ENCODE measurements around the gene PNPLA6.
"Not testable (repeated sequence)": the region's sequence is repeated elsewhere in the genome, so short reads cannot be mapped to it uniquely, and the experiment has no call there.

Gene PNPLA6

DNA sequence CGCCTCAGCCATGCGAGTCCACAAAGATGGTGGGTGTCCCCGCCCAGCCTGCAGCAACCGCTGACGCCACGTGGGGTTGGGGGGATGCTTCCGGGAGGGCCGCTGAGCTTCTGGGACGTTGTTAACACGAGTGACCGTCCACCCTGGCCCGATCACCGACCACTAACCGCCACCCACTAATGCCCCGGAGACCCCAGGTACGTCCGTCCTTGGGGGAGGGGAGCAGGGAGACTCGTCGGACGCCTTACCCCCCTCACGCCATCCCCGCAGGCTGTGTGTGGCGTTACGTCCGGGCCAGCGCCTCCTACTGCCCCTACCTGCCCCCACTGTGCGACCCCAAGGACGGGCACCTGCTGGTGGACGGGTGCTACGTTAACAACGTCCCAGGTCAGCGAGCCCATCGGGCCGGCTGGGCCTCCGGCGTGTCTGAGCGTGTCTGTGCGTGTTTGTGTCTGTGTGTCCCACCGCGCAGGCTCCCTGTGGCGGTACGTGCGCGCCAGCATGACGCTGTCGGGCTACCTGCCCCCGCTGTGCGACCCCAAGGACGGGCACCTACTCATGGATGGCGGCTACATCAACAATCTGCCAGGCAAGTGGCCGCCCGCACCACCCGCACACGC lies 21.3 kb downstream of the PNPLA6 start:
- DNase-seq: no peak

- DNase-seq: no peak
Measured at GRCh38 chr19:7558667-7559066, 23.1 kb downstream of the PNPLA6 start.

- DNase-seq: no peak
Measured at GRCh38 chr19:7559102-7559501, 23.6 kb downstream of the PNPLA6 start.

DNA sequence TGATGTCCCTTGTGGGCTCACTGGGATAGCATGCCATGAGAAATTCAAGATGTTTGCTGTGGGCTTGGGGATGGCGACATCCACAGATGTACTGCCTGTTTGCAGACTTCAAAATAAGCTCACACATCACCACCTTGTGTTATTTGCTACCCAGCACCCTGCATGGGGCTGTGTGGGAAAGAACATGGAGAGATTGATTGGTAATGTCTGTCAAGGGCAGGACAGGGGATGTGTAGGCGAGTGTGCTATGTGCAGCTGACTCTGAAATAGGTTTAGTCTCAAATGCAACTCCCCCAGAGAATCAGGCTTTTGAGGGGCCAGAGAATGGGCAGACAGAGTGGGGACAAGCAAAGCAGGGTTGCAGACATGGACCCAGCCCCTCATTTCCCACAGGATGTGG lies 24.7 kb downstream of the PNPLA6 start:
- no peak for DNase-seq

GRCh38 chr19:7561325-7561724 lies 25.8 kb downstream of the PNPLA6 start:
- DNase-seq: no peak

DNA sequence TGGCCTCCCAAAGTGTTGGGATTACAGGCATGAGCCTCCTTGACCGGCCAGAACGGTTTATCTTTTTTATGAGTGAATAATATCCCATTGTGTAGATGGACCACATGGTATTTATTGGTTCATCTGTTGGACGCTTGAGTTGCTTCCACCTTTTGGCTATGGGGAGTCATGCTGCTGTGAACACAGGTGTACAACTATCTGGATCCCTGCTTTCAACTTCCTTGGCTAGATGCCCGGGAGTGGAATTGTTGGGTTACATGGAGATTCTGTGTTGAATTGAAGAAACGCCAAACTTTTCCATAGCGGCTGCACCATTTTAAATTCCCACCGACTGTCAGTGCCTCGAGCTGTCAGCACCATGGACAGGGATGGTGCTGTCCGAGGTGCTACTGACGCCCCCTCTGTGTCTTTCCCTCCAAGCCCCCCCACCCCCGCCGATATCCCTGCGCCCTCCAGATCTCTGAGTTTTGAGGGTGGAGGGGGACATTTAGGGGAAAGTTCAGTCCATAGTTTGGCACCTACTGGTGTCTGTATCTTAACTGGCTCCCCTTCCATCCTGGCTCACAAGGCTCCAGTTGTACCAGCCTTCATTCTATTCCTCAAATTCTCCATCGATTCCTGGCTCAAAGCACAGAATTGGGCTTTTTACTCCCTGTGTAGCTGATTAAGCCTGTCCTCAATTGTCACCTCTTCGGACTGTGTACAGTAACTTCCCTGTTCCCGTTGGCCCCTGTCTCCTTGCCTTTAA lies 27.3 kb downstream of the PNPLA6 start:
- DNase-seq: no peak

GRCh38 chr19:7564866-7565265 lies 29.3 kb downstream of the PNPLA6 start:
- DNase-seq: no peak

DNA sequence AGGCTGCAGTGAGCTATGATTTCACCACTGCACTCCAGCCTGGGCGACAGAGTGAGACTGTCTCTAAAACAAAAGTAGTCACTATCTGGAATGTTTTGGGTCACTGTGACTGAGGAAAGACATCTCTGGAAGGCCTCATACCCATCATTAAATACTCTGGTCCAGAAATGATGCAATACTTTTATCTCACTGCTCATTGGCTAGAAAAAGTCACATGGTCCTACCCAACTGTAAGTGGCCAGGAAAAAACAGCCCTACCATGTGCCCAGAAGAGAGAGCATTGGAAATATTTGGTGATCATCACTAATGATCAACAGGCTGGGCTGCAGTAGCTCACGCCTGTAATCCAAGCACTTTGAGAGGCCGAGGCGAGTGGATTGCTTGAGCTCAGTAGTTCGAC lies 29.8 kb downstream of the PNPLA6 start:
- DNase-seq: no peak

DNA sequence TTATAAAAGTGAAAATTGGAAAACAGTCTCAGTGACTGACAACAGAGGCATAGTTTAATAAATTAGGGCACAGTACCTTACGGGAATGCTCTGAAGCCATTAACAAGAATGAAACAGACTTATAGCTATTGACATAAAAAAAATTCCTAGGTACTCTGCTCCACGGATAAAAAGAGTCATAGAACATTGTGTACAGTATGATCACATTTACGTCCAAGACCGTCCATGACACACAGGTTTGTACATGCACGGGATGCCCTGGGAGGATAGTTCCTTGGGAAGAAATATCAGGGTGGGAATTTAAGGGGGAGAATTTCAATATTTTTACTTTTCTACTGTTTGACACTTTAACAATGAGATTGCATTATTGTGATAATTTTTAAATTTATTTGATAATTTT lies 35.2 kb downstream of the PNPLA6 start:
- no peak for DNase-seq

DNA sequence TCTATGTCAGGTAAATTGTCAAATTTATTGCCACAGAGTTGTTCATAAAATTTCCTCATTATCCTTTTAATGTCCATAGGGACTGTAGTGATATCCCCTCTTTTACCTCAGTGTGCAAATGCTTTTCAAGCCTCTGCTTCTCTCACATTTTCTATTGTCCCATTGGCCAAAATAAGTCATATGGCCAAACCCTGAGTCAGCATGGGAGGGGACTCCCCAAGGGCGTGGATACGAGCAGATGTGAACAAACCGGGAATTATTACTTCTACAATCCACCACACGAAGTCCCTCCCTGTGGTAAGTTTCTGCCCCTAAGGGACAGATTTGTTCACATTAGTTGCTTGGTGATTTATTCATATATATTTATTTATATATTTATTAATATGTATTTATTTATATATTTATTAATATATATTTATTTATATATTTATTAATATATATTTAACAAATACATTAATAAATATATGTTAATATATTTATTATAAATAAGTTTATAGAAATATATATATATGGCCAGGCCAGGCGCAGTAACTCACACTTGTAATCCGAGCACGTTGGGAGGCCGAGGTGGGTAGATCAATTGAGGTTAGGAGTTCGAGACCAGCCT lies 40.0 kb downstream of the PNPLA6 start:
- no peak for DNase-seq

DNA sequence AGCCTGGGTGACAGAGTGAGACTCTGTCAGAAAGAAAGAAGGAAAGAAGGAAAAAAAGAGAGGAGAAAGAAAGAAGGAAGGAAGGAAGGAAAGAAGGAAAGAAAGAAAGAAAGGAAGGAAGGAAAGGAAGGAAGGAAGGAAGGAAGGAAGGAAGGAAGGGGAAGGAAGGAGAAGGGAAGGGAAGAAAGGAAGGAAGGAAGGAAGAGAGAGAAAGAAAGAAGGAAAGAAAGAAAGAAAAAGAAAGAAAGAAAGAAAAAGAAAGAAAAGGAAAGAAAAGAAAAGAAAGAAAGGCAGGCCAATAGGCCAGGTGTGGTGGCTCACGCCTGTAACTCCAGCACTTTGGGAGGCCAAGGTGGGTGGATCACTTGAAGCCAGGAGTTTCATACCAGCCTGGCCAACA lies 41.9 kb downstream of the PNPLA6 start:
- not testable (repeated sequence) for DNase-seq

- DNase-seq: no peak
Measured at GRCh38 chr19:7578127-7578526, 42.6 kb downstream of the PNPLA6 start.

DNA sequence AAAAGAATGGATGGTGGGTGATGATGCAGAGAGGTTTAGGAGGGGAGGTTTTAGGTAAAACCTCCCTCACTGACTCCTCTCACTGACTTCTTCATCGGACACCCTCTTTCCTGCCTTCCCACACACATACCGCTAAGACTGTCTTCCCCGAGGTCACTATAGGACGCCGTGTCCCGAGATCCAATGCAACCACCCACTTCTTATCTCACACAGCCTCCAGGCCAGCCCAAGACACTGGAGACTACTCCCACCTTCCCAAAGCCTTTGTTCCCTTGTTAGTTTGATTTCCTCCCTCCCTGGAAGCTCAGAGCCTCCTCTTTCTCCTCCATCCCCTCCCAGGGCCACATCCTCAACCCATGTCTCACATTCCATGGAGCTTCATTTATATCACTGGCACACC lies 43.7 kb downstream of the PNPLA6 start:
- DNase-seq: no peak

- DNase-seq: no peak
Measured at GRCh38 chr19:7582446-7582845, 46.9 kb downstream of the PNPLA6 start.

GRCh38 chr19:7589822-7590221 lies 54.3 kb downstream of the PNPLA6 start:
- DNase-seq: no peak

DNA sequence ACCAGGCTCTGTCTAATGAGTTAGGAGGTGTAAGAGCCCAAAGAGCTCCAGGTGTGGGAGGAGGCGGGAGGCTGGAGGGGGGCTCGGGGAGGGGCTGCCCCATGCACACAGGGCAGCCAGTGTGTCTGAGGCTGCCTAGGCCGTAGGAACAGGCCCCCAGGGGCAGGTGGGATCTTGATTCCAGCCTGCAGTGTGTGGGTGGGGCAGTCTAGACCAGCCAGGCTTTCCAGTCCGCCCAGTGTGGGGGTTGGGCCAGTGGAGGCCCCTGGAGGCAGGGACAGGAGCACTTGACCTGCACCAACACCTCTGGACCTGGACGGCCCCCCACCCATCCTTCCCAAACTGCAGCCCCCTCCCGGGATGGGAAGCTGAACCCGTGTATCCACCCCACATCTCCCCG lies 54.7 kb downstream of the PNPLA6 start:
- no peak for DNase-seq

GRCh38 chr19:7595466-7596133 lies 60.1 kb downstream of the PNPLA6 start, which contains the start of gene CAMSAP3:
CAMSAP3 (plus strand) TSS chr19:7595863; CDS start chr19:7596003, 140 bp downstream.
- DNase-seq: peak; percentile 39 to 61

- no peak for DNase-seq
Measured at GRCh38 chr19:7596211-7596937, 60.9 kb downstream of the PNPLA6 start.

DNA sequence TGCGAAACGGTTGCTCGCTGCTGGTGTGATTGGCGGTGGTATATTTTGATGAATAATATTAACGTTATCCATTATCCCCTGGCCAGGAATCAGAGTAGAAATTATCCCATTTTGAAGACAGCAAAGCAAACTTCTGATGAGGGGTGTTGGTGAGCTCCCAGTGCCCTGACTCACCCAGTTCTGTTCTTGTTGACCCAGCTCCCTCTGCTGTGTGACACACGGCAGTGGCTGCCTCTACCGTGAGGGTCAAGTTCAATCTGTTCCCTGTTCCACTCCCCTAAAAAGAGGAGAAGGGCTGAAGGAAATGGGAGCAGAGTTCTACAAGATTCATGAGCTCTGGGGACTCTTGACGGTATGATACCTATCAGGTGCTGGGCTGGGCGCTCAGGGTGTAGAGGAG lies 62.2 kb downstream of the PNPLA6 start:
- DNase-seq: no peak

- DNase-seq: no peak
Measured at GRCh38 chr19:7598180-7598579, 62.7 kb downstream of the PNPLA6 start.

- no peak for DNase-seq
Measured at GRCh38 chr19:7600721-7601120, 65.2 kb downstream of the PNPLA6 start.

DNA sequence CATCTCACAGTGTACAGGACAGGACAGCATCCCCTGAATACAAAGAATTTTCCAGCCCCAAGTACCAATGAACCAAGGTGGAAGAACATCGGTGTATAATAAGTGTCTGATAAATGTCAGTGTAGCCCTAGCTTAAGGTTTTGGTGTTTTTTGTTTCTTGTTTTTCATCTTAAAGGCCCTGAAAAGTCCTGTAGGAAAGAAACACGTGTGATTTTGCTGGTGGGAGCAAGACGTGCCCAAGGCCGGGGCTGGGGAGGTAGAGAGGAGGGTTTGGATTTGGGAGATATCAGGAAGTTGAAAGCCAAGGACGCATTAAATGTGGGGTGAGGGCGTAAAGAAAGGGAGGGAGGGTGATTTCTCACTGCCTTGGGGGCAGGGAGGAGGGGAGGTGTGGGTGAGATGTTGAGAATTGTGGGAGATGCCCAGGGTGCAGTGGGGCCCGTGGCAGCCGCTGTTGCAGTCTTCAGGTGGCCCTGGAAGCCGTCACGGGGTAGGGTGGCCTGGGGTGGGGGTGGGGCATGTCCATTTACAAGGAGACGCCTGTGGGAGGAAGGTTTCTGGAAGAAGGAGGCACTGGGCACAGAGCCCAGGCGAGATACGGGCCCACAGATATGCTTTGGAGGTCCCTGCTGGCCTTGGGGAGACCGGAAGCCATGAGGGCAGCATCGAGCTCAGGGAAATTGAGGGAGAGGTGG lies 66.9 kb downstream of the PNPLA6 start:
- no peak for DNase-seq

All from SHP77 (cell line).